HG02798 (cell line): ENCODE results near the gene CPNE7.
A peak's percentile ranks its signal among the peaks of the same experiment; 100 is the strongest.
"Not testable (repeated sequence)": the region's sequence is repeated elsewhere in the genome, so short reads cannot be mapped to it uniquely, and the experiment has no call there.

Experiments
- ATAC-seq: cut with Tn5 transposase; IDR thresholded peaks from one replicate; pipeline ENCODE4 v1.9.1; 2021; ENCODE audit warnings: mild to moderate bottlenecking; ENCODE audit not compliant: unreplicated experiment, poor library complexity

Gene CPNE7

GRCh38 chr16:89564476-89565255, 10.9 kb upstream of the CPNE7 start:
- no peak for ATAC-seq

DNA sequence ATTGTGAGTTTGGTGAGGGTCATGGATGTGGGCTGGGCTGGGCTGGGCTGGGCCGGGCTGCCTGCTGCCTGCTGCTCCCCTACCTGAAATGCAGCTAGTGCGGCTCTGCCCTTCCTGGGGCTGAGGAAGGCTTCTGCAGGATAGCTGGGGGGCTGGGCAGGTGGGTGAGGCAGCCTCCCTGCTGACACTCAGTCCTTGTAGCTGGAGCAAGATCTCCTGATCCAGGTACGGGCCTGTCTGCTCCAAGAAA, 10.4 kb upstream of the CPNE7 start:
- no peak for ATAC-seq

GRCh38 chr16:89565506-89566372, 9.8 kb upstream of the CPNE7 start:
- no peak for ATAC-seq

DNA sequence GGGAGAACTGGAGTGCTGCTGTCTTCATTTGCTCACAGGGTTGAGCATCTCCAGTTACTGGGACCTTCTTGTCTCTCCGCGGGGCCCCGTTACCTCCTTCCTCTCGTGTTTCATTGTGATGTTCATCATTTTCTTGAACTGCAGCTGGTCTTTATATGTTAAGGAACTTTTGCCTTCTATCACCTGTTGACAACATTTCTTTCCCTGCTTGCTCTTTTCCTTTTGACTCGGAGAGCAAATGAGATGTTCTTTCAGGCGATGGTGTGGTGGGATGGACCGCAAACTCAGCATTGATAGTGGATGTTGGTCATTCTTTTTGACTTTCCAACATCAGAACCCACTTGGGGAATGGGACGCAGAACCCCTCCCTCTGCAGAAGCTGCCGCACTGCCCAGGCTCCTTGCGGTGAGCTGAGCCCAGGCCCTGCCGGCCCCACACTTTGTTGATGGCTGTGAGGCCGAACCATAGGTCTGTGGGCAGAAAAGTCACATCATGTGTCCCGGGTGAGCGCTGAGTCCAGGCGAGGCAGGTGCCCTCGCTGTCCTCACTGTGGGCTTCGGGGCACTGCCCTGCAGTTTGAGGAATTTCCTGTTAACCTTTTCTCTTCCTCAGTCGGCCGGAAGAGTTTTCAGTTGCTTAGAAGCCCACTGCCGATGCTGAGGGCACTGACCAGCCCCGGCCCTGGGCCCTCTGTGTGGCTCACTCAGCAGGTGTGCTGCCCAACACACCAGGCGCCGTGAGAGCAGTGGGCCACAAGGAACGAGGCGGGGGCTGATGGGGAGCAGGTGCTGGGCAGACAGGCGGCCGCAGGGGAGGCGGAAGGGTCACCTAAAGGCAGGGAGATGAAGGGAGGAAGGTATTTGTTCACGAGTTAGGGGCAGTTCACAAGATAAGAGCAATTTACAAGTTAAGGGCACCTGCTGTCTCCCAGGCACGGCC, 7.6 kb upstream of the CPNE7 start:
- ATAC-seq: no peak

- no peak for ATAC-seq
These were observed 5.8 kb upstream of the CPNE7 start for GRCh38 chr16:89569506-89570341.

DNA sequence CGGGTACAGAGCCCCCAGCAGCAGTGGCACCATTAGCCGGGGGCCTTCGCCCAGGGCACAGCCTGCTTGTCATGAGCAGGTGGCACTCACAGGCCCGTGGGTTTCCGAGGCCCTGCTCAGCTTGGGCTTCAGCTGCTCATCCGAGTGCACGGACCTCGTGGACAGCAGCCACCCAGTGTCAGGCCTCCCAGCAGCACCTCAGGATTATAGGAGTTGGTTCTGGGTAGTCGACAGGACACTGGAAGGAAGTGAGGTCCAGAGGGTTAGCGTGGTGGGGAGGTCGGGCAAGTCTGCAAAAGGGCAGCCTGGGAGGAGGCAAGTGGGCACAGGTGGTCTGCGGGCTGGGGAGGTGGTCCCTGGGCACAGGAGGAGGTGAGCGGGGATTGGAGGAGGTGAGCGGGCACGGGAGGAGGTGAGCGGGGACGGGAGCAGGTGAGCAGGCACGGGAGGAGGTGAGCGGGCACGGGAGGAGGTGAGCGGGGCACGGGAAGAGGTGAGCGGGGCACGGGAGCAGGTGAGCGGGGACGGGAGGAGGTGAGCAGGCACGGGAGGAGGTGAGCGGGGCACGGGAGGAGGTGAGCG, 5.1 kb upstream of the CPNE7 start:
- ATAC-seq: no peak

DNA sequence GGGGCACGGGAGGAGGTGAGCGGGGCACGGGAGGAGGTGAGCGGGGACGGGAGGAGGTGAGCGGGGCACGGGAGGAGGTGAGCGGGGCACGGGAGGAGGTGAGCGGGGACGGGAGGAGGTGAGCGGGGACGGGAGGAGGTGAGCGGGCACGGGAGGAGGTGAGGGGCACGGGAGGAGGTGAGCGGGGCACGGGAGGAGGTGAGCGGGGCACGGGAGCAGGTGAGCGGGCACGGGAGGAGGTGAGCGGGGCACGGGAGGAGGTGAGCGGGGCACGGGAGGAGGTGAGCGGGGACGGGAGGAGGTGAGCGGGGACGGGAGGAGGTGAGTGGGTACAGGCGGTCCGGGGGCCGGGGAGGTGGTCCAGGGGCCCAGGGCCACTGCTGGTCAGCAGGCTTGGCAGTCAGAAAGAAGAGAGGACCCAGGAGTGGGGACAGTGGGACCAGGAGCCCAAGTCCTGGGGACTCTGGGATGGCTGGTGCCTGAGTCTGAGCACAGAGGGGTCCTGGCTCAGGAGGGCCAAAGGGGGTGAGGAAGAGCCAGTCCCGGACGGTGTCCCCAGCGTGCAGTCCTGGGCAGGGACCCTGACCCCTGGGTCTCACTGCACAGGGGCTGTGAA, 4.5 kb upstream of the CPNE7 start:
- ATAC-seq: not testable (repeated sequence)

DNA sequence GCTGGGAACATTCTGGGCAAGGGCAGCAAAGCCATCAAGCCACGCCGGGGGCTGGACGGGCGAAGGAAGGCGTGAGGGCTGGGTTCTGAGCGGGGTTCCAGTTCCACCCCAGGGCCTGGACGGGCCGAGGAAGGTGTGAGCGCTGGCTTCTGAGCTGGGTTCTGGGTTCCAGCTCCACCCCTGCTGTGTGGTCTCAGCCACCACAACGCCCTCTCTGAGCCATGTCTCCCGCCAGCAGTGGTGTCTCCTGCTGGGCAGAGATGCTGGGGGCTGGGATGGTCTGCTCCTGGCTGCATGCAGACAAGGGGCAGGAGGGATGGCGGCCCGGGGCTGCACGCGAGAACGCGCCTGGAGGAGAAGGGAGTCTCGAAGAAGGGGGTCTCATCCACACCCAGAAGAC, 3.9 kb upstream of the CPNE7 start:
- ATAC-seq: no peak

GRCh38 chr16:89572073-89572484, 3.5 kb upstream of the CPNE7 start:
- no peak for ATAC-seq

DNA sequence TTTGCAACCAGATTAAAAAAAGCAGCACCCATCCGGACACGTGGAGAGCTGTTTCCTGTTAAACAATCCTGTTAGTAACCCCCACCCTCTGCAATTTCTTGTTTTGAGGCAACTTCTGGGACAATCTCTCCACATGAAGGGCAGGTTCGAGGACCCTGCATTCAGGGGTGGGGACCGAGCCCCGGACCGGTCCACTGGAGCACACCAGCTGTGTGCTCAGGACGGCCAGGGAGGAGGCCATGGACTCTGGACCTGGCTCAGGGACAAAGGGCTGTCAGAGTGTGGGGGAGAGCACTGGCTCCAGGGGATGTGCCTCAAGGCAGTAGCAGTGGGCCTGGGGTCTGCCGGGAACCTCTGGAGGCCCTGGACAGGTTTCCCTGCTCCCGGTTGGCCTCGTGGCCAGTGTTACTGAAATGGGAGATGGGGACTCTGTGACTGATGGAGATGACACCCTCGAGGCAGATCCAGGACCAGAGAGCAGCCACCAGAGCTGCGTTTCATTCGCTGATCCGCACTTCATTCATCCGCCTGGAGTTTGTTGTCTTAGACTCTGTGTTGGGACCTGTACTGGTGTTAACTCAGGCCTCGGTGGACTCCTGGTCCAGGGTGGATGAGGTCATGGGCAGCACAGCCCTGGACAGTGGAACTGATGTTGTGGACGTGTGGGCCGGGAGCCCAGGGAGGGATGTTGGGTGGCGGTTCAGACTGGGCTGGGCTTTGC, 2.9 kb upstream of the CPNE7 start:
- ATAC-seq: no peak

DNA sequence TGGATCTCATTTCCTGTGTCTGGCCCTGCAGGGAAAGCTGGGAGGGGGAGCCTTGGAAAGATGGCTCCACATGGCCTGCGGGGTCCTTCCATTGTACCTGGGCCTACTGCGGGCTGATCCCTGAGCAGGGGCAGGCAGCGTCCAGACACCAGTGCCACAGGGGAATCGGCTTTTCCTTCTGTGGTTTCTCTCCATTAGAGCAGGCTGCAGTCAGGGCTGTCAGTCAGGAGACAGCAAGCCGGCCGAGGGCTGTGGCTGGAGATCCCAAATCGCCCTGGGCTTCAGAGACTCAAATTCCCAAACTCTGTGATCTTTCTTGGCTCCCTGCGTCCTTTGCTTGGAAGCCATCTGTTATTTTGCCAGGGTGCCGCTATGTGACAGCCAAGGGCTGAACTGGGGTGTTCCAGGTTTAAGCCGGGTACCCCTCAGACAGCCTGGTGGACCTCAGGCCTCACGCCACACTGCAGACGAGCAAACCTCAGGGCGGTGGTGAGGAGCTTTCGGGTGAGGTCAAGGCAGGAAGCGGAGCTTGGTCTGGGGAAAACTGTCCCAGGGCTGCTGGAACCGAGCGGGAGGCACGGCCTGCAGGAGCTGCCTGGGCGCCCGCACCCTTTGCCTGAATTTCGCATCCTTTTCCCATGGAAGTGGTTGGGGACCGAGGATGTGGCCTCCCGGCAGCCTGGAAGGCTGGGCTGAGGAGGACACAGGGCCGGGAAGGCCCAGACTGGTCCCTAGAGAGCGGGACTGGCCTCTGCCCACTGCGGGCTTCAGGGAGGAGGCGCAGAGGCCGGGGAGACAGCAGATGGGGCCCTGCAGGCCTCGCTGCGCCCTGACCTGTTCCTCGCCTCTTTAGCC, 1.5 kb upstream of the CPNE7 start:
- ATAC-seq: no peak

DNA sequence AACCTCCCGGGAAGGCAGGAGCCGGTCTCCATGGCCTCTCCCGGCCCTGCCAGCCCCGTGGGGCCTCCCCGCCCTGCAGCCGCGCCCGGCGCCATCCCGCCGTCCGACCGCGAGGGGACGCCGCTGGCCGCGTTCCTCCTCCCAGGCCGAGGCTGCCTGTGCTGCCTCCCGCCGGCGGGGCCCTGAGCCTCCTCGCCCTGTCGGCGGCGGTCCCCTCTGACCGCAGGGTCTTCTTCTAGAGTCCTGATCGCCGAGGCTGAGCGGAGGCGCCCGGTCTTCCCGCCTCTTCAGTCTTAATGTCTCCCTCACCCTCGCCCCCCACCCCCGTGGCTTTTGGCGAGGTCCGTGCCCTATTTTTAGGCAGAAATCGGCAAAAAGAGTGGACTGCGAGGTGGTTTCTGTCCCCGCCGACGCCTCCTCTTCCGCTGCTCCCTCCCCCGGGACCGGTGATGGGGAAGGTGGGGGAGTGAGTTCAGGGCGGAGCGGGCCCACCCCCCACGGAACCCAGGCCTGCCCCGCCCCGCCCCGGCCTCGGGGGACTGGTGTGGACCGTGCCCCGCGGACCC, 794 bp upstream of the CPNE7 start:
- ATAC-seq: peak; percentile 53

- ATAC-seq: no peak
These were observed 846 bp downstream of the CPNE7 start for GRCh38 chr16:89576153-89577054.

- ATAC-seq: no peak
These were observed 1.6 kb downstream of the CPNE7 start for GRCh38 chr16:89577055-89577759.

DNA sequence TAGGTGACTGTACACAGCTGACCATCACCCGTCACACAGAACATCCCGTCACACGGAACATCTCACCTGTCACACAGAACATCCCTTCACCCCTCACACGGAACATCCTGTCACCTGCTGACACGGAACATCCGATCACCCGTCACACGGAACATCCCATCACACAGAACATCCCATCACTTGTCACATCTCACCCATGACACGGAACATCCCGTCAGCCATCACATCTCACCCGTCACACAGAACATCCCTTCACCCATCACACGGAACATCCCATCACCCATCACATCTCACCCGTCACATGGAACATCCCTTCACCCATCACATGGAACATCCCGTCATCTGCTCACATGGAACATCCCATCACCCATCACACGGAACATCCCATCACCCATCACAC, 3.8 kb downstream of the CPNE7 start:
- ATAC-seq: no peak
